Measurements from ENCODE around the gene ATIC.

DNA sequence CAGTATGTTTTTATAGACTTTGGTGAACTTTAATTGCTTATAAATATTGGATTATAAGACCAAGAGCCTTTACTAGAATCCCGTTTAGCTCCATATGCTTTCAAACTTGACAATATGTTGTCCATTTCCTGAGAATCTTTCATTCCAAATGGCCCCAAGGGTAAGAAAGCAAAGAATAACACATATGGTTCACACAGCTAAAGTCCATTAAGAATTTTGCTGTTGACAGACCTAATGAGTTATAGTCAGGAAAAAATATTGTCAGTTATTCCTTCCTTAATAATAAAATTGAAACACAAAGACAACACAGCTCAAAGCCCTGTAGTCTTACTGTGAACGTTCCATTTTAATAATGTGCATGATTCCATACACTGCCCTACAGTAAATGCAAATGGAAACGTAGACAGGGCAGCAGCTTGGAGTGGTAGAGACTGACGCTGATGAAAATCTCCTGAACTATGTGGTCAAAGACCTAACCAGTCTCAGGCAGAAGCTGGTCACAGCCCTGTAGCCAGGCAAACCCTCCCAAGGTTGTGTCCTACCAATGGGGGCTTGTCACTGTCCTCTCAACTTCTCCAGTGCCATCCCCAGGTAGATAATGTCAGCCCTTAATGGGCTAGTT, 49.0 kb upstream of the ATIC start:
- TF ChIP-seq CTCF (IDR thresholded peaks at IDR 0.05 in 8 of 11, conservative IDR thresholded peaks at IDR 0.05 in 3 of 11) (no peak), POLR2AphosphoS5 (IDR thresholded peaks at IDR 0.05) (no peak)
